HG03066 (cell line): ENCODE data around the gene SPACDR.
A peak's percentile ranks its signal among the peaks of the same experiment; 100 is the strongest.

Experiments used
- ATAC-seq: cut with Tn5 transposase; IDR thresholded peaks from one replicate; pipeline ENCODE4 v1.9.1; 2021; ENCODE audit warnings: low read depth; ENCODE audit not compliant: unreplicated experiment

SPACDR gene

DNA sequence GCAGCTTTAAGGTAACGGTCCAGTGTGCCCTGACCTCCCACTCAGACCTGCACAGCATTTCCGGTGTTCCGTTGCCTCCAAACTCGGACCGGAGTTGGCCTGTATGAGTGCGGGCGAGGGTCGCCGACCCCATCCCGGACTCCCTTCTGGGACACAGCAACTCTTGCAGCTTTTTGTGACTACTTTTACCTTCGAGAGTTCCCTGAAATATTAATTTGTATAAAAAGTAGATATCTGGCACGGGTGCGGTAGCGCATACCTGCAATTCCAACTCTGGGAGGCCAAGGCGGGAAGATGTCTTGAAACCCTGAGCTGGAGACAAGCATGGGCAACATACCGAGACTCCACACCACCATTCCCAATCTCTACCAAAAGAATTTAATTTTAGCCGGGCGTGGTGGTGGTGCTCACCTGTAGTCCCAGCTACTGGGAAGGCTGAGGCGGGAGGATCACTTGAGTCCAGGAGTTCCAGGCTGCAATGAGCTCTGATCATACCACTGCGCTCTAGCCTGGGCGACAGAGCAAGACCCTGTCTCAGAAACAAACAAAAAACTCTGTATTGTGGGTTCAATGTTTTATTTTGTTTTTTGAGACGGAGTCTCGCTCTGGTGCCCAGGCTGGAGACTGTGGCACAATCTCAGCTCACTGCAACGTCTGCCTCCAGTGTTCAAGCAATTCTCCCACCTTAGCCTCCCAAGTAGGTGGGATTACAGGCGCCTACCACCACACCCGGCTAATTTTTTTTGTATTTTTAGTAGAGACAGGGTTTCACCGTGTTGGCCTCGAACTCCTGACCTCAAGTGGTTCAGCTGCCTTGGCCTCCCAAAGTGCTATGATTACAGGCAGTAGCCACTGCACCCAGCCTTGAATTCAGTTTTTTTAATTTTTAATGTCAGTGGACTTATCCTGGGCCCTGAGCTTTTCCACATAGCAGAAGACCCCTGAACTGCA is 26.6 kb downstream of the SPACDR start:
- no peak for ATAC-seq

DNA sequence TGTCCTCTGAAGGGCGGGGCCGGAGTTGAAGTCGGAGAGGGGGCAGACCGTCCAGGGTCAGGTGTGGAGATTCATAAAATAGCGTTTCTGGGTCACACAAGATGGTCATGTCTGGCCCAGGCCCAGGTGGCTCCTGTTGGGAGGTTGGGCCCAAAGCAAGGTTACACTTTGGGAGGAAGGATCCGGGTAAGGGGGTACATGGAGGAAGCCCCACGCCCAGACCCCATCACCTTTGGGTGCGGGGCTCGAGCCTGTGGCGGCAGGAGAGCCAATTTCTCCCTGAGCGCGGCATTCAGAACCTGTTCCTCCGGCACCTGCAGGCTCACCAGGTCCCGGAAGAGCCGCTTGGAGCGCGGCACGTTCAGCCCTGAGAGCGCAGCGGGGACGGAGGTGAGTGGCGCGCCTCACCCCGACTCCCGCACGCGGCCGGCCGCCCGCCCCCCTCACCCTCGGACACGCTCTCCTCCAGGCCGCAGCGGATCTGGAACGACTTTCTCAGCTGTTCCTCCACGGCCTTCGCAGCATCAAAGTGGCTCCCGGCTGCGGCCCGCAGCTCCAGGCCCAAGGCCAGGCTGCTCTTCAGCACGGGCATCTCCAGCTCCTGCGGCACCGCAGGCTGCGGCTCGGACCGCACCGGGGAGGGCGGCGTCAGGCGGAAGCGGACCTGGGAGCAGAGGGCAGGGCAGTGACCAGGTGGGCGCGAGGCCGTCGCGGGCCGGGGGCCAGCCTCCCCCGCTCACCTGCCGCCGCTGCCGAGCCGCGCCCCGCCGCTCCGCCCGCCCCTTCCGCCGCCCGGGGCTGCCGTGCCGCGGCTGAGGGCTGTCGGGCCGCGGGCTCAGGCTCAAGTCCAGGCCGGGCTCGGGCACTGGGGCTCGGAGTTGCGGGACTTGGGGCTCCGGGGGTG is 28.4 kb downstream of the SPACDR start:
- ATAC-seq: peak; percentile 30

DNA sequence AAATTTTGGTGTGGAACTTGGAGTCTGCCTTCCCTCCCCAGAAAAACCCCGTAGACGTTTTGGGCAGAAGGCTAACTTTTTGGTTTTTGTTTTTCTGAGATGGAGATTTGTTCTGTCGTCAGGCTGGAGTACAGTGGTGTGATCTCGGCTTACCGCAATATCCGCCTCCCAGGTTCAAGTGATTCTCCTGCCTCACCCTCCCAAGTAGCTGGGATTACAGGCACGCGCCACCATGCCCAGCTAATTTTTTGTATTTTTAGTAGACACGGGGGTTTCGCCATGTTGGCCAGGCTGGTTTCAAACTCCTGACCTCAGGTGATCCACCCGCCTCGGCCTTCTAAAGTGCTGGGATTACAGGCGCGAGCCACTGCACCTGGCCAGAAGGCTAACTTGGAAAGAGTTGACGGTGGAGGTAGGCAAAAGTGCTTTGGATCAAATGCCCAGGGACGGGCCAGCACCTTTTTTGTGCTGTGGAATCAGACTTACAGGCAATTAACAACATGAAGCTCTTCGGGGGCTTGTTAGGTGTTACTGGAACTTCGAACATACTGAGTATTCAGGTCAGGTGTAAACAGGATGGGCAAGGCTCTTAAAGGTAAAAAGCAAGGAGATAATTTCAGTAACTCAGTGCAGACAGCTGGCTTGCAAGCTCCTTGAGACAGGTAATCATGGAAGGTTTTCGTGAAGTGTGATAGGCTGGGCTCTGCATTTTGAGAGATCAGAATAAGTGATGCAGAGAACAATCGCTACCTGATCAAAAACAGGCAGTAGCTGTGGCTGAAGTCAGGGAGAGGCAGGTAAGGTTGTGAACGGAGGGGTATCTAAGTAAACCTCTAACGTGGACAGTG is 29.5 kb downstream of the SPACDR start:
- ATAC-seq: no peak

DNA sequence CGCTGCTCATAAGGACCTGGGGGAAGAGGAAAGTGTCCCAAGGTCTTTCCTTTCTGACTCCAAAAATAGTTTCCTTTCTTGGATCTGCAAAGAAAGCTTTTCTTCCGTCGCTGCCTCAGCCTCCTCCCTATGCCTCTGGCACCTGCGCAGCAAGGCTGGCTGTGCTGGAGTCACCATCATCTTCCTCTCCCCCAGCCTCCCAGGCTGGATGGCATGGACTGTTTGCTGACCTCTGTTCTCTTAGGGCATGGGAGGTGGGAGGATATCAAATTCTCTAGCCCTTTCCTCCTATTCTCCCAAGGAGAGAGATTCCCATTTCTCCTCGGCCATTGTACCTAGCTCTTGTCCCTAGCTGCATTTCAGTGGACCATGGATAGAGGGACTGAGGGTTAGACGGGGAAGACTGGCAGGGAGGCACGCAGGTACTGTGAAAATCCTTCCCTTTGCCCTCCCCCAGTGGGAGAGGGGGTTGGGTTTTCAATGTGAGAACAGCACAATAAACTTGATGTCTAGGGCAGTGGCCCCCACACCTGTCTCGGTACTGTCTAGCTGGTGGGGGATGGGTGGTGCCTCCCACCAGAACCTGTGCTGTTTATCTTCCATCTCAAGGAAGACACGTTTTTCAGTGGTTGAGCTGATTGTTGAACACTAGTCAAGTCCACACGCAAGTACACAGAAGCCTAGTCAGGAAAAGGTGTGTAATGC is 30.3 kb downstream of the SPACDR start:
- ATAC-seq: no peak

DNA sequence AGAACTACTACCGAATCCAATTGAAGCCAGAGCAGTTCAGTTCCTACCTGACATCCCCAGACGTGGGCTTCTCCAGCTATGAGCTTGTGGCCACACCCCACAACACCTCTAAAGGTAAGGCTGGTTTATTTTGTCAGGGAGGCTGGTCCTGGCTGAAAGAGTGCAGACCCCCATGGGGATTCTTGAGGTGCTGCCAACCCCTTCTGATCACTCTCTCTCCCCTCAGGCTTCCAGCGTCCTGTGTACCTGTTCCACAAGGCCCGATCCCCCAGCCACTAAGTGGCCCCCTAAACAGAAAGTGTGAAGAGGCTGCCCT is 30.8 kb downstream of the SPACDR start:
- no peak for ATAC-seq

DNA sequence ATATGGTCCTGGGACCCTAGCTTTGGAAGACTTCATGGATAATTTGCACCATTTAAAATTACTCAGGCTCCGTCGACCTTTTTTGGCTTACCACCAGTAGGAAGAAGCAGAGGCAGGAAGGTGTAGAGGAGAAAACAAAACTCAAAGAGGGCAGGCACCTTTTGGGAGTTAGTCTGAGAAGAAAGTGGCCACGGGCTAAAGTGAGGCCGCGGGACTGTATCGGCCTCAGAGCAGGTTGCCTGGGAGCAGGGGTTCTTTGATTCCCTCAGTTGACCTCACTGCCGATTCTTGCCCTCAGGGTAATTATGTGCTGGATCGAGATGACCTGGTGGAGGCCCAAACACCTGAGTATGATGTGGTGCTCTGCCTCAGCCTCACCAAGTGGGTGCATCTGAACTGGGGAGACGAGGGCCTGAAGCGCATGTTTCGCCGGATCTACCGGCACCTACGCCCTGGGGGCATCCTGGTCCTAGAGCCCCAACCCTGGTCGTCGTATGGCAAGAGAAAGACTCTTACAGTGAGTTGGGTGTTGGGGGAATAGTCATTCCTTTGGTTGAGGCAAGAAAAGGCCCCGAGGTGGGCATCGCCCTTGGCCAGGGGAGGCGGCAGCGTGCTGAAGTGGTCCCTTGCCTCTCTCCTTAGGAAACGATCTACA is 31.3 kb downstream of the SPACDR start:
- ATAC-seq: no peak

DNA sequence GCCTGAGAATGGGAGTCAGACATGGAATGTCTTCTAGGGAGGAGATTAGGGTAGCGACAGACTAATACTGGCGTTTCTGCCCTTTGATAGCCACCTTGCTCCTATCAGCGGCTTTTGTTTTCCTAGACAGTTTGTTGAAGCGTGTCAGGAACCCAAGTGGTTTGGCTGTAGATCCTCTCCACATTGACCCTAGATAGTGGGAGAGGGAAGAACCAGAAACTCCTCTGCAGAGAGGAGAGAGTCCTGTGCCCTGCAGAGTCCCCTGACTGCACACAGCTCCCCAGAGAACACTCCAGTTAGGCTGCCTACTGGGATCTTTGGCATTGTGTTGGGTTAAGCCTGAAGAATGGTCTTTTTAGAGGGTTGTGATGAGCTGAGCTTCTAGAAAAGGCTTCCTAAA is 32.0 kb downstream of the SPACDR start:
- no peak for ATAC-seq

DNA sequence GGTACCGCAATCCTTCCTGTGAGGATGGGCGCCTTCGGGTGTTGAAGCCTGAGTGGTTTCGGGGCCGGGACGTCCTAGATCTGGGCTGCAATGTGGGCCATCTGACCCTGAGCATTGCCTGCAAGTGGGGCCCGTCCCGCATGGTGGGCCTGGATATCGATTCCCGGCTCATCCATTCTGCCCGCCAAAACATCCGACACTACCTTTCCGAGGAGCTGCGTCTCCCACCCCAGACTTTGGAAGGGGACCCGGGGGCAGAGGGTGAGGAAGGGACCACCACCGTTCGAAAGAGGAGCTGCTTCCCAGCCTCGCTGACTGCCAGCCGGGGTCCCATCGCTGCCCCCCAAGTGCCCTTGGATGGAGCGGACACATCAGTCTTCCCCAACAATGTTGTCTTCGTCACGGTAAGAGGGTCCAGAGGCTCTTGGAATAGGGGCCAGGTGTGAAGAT is 32.7 kb downstream of the SPACDR start:
- ATAC-seq: no peak

DNA sequence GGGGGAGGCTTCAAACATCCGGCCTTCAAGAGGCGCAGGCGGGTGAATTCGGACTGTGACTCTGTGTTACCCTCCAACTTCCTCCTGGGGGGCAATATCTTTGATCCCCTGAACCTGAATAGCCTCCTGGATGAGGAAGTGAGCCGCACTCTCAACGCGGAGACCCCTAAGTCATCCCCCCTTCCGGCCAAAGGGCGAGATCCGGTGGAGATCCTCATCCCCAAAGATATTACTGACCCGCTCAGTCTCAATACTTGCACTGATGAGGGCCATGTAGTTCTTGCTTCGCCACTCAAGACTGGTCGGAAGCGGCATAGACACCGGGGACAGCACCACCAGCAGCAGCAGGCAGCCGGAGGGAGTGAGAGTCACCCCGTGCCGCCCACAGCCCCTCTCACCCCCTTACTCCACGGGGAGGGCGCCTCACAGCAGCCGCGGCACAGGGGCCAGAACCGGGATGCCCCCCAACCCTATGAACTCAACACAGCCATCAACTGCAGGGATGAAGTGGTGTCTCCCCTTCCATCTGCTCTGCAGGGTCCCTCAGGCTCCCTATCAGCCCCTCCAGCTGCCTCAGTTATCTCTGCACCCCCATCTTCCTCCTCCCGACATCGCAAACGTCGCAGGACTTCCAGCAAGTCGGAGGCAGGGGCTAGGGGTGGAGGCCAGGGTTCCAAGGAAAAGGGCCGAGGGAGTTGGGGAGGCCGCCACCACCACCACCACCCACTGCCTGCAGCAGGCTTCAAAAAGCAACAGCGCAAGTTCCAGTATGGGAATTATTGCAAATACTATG is 33.4 kb downstream of the SPACDR start:
- no peak for ATAC-seq

DNA sequence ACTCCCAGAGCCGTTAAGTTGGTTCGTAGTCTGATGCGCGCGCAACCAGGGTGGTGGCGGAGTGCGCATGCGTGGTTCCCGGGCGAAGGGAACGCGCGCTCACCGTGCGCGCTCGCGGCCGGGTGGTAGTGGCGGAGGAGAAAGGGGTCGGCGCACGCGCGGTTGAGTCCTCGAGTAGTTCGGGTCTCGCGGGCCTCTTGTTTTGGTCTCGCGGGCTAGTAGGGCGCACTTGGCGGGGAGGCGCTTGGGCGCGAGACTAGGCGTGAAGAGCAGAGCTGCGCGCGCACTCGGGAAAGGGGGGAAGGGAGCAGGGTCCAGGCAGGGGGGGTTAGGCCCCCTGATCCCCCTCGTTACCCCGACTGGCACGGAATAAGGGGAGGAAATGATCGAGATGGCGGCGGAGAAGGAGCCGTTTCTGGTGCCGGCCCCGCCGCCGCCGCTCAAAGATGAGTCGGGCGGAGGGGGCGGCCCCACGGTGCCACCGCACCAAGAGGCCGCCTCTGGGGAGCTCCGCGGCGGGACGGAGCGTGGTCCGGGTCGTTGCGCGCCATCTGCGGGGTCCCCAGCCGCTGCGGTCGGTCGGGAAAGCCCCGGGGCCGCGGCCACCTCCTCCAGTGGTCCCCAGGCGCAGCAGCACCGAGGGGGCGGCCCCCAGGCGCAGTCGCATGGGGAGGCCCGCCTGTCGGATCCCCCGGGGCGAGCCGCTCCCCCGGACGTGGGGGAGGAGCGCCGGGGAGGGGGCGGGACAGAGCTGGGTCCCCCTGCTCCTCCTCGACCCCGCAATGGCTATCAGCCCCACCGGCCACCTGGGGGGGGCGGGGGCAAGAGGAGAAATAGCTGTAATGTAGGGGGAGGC is 34.2 kb downstream of the SPACDR start, which contains the start of gene MEPCE:
Gene MEPCE, plus strand, starts transcription at position 195 of the 856 bp plus-strand sequence. Its CDS starts 188 bp downstream, at position 383.
- ATAC-seq: peak; percentile 32

DNA sequence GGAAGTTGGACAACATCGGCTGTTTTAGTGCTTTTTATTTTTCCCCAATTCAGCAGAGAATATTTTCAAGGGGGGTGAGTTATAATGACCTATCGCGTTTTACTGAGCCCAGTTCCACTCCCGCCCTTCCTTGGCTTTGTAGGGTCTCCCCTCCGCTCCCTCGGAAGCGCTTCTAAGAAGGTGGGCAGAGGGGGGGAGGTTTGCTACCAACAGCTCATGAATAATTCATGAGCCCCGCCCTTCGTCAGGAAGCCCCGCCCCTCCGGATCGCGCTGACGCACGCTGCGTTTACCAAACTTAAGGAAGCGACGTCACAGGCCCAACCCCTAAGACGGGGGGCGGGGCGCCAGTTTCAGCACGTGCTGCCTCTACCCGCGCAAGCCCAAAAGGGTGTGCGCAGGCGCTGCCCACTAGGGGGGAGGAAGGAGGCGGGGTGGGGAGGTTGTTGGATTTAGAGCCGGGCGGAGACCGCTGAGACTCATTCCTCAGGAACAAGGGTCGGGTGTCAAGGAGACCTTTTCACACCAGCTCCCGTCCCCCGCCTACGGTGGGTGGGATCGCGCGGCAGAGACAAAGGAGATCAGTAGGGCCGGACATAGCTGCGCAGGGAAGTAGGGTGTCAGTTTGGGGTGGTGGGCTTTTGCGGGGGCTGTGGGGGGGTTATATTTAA is 35.0 kb downstream of the SPACDR start:
- peak; percentile 37 for ATAC-seq

DNA sequence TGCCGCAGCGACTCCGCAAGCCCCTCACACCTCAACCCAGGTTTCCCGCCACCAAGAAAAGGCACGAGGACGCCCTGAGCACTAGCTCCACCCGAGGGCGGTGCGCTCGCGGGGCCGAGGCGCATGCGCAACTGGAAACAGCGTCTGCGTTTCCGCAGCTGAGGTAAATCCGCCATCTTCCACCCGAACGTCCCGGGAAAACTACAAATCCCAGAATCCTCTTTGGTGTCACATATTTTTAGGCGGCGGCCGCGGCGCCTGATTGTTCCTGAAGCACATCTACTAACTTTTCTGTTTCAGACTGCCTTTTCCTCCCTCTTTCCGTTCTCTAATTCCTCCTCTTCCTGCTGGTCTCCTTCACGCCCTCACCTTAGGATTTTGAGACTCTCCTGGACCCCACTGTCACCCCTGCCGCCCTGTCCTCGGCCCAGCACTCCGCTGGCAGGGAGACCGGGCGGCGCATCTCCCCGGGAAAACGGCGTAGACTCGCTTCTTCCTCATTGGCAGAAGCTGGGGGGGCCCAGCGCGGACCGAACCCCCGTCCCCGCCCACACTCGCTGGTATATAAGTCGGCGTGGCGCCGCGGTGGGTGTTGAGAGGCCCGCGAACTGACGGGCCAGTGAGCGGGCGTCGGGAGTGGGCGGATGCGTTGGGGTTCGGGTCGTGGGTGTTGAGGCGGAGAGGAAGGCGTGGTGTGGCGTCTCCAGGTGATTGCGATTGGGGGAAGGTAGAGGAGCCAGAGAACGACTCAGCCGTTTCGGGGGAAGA is 35.7 kb downstream of the SPACDR start, which contains the start of gene ZCWPW1:
Gene ZCWPW1, minus strand, starts transcription at position 505 of the 768 bp plus-strand sequence. CDS start 8,054 bp downstream, outside the sequence.
- peak; percentile 43 for ATAC-seq

DNA sequence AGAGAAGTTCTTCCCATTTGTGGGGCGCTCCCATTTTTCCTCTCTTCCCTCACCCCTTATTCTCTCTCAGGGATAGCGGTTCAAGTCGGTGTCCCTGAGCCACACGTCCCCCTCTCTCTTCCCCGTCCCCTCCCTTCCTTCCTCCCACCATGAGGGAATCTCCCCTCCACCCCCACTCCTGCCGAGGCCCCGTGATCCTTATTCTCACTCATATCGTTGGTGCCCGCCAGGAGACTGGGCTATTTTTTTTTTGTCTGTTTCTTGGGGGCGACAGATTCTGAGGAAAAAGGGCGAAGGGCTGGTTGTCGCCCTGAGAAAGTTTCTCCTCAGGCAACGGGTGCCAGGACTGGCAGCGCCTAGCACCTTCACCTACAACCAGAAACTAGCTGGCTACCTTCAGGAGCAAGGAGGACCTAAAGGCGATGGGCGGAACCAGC is 36.3 kb downstream of the SPACDR start:
- no peak for ATAC-seq

DNA sequence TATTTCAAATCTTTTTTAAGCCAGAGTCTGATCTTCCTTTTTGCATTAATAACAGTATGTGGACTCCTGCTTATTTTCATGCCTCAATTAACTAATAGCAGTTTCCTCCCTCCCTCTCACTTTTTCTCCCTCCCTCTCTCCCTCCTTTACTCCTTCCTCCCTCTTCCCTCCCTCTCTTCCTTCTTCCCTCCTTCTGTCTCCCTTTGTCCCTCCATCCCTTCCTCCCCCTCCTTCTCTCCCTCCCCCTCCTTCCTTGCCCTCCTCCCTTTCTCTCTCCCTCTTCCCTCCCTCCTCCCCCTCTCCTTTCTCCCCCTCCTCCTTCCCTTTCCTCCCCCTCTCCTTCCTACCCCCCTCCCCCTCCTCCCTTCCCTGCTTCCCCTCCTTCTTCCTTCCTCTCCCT is 37.5 kb downstream of the SPACDR start:
- no peak for ATAC-seq

DNA sequence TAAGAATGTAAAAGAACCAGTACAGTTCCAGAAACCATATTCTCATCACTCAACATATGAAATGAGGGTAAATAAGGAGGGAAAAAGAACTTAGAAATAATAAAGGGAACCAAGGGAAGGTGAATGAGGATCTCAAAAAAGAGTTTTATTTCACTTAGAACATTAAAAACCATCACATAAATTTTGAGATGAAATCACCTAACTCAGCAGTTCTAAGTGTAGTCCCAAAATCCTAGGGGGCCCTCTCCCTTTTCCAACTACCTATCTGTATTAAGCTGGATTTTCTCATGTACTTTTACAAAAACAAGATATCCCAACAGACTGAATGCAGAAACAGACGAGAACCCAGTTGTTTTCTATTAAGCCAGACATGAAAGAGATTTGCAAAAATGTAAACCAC is 38.7 kb downstream of the SPACDR start:
- no peak for ATAC-seq

DNA sequence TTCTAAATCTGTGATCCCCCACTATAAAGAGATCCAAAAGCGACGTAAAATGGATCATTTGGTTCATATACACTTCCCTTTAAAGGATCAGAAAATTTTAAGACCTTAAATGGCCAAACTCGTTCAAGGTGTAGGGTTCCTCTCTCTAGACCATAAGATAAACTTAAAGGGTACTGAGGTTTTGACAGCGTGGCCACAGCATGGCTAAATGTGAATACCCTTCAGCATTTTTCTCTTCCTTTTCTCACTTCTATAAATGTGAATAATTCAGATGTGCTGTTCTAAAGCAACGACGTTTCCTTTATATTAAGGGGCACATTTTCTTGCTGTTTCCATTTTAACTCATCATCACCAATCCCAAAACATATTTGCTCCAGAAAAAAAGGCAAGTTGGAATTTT is 40.7 kb downstream of the SPACDR start:
- ATAC-seq: no peak
